GM12873 (cell line): Measurements from ENCODE around the gene STX17.

Experiments
- CTCF ChIP-seq: IDR thresholded peaks from 2 replicates; pipeline ENCODE4 v1.5.1; 2012; ENCODE audit warnings: low read depth, mild to moderate bottlenecking, moderate library complexity, low read length, control low read depth; ENCODE audit not compliant: insufficient read depth; ENCODE audit errors: missing control alignments

STX17 gene

DNA sequence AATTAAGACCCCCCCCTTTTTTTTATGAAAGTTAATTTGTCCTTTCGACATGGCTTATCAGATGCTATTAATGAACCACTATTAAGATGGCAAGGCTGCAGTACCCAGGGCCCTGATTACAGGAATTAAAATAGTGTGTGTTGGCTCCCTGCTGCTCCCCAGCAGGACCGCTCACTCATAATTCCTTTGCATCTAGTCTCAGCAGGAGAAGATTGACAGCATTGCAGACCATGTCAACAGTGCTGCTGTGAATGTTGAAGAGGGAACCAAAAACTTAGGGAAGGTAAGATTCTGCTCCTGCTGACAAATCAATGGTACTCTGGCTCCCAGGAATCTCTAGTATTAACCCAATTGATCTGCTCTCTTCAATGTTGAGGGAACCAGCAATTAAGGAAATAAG lies 61.0 kb downstream of the STX17 start:
- no peak for TF ChIP-seq CTCF

DNA sequence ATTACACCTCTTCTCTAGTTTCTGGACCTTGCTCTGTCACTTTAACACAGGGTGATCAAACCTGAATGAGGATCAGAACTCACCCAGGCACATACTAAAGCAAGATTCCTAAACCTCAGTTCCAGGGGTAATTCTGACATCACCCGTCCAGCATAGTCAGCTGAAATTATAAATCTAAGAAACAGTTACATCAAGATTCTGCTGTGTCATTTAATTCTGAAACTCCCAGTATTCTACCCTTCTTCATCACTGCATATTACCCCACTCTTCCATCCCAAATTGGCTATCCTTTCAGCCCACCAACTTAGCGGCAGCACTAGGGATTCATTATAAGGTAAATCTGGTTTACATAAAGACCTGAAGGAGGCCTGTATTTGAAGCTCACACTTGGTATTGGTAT lies 64.0 kb downstream of the STX17 start:
- TF ChIP-seq CTCF: no peak

GRCh38 chr9:99971410-99971809 lies 65.0 kb downstream of the STX17 start:
- TF ChIP-seq CTCF: no peak

DNA sequence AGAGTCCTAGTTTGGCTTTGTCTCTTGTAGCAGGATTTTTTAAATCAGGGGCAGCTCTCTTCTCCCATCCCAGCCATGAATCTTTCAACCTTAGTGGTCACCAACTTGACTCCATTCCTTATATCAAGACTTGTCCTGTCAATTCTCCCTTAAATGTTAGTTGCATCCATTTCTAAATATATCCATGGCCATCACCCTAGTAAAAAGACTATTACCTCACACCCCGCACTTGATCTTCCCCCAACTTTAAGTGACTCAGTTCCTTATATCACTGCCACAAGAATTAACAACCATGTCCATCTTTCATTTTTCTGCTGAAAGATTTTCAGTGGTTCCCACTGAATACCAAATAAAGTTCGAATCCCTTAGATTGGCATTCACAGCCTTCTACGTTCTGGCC lies 67.0 kb downstream of the STX17 start:
- TF ChIP-seq CTCF: no peak

- TF ChIP-seq CTCF: no peak
Observed at GRCh38 chr9:99977033-99977792, 70.8 kb downstream of the STX17 start.

- TF ChIP-seq CTCF: no peak
Observed at GRCh38 chr9:99978221-99978620, 71.8 kb downstream of the STX17 start.

DNA sequence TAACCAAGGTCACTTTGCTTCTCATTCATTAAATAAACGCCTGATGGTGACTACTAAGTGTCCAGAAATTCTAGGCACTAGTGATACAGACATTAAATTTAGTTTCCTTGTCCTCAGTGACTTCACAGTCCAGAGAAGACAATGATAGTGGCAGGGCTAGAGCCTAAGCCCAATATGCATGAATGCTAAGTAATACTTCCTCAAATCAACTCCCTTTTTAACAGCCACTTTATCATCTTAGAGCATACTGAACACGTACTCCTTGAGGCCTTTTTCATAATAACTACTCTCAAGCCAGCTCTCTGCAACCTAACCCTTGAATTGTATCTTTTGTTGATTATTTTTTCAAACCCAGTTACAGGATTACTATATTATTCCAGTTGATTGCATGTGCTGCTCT lies 74.1 kb downstream of the STX17 start:
- TF ChIP-seq CTCF: no peak
